ENCODE results near the gene KIRREL1.

Gene KIRREL1

GRCh38 chr1:158089925-158090637, 96.6 kb downstream of the KIRREL1 start:
- no peak for ATAC-seq
- no peak for TF ChIP-seq ZNF8 (CRISPR knock-in tag; IDR thresholded peaks at IDR 0.05)
- TF ChIP-seq ESRRG (CRISPR knock-in tag; IDR thresholded peaks at IDR 0.05) = no peak
- no peak for TF ChIP-seq CSDC2 (CRISPR knock-in tag; IDR thresholded peaks at IDR 0.05)
- no peak for TF ChIP-seq GLIS3 (CRISPR knock-in tag; IDR thresholded peaks at IDR 0.05)
- TF ChIP-seq ISL1 (CRISPR knock-in tag; IDR thresholded peaks at IDR 0.05) = no peak
- TF ChIP-seq ZFP3 (CRISPR knock-in tag; IDR thresholded peaks at IDR 0.05) = no peak
- TF ChIP-seq TCF4 (CRISPR knock-in tag; IDR thresholded peaks at IDR 0.05; ENCODE audit: borderline replicate concordance) = no peak
- TF ChIP-seq ZNF565 (CRISPR knock-in tag; conservative IDR thresholded peaks at IDR 0.05; ENCODE audit: low read depth) = no peak
- TF ChIP-seq ZNF70 (CRISPR knock-in tag; IDR thresholded peaks at IDR 0.05) = no peak
- TF ChIP-seq PATZ1 (CRISPR knock-in tag; IDR thresholded peaks at IDR 0.05; ENCODE audit: borderline replicate concordance) = no peak
- no peak for TF ChIP-seq PPARA (CRISPR knock-in tag; IDR thresholded peaks at IDR 0.05; ENCODE audit: borderline replicate concordance)
- no peak for TF ChIP-seq CSRNP3 (CRISPR knock-in tag; IDR thresholded peaks at IDR 0.05)
- no peak for TF ChIP-seq POU6F1 (CRISPR knock-in tag; IDR thresholded peaks at IDR 0.05; ENCODE audit: borderline replicate concordance, low read depth)
- TF ChIP-seq TSHZ2 (CRISPR knock-in tag; IDR thresholded peaks at IDR 0.05) = no peak
- no peak for TF ChIP-seq OSR1 (CRISPR knock-in tag; IDR thresholded peaks at IDR 0.05)
- no peak for TF ChIP-seq ARNTL (CRISPR knock-in tag; IDR thresholded peaks at IDR 0.05; ENCODE audit: borderline replicate concordance, low read depth)
- no peak for TF ChIP-seq ZFP30 (CRISPR knock-in tag; IDR thresholded peaks at IDR 0.05)
- TF ChIP-seq SNAI2 (CRISPR knock-in tag; IDR thresholded peaks at IDR 0.05) = no peak
- TF ChIP-seq CREB5 (CRISPR knock-in tag; IDR thresholded peaks at IDR 0.05; ENCODE audit: low read depth) = no peak
- TF ChIP-seq TOX (CRISPR knock-in tag; IDR thresholded peaks at IDR 0.05; ENCODE audit: borderline replicate concordance) = no peak

- TF ChIP-seq ZFP3 (CRISPR knock-in tag; IDR thresholded peaks at IDR 0.05) (no peak), ESRRG (CRISPR knock-in tag; IDR thresholded peaks at IDR 0.05) (no peak), PPARA (CRISPR knock-in tag; IDR thresholded peaks at IDR 0.05; ENCODE audit: borderline replicate concordance) (no peak), TCF4 (CRISPR knock-in tag; IDR thresholded peaks at IDR 0.05; ENCODE audit: borderline replicate concordance) (no peak), SNAI2 (CRISPR knock-in tag; IDR thresholded peaks at IDR 0.05) (no peak), ZFP30 (CRISPR knock-in tag; IDR thresholded peaks at IDR 0.05) (no peak), CREB5 (CRISPR knock-in tag; IDR thresholded peaks at IDR 0.05; ENCODE audit: low read depth) (no peak), ISL1 (CRISPR knock-in tag; IDR thresholded peaks at IDR 0.05) (no peak)
- ATAC-seq = no peak
Measured at GRCh38 chr1:158093376-158093775, 99.9 kb downstream of the KIRREL1 start.
